ENCODE data around the gene GLIPR2. TPM values are rescaled to one million over a fixed set of nuclear protein-coding genes. Genes with fewer than 3 reads are reported as not detected.

The GLIPR2 gene
- total RNA-seq, 1 experiment from 2014 or later: 1.6 TPM

DNA sequence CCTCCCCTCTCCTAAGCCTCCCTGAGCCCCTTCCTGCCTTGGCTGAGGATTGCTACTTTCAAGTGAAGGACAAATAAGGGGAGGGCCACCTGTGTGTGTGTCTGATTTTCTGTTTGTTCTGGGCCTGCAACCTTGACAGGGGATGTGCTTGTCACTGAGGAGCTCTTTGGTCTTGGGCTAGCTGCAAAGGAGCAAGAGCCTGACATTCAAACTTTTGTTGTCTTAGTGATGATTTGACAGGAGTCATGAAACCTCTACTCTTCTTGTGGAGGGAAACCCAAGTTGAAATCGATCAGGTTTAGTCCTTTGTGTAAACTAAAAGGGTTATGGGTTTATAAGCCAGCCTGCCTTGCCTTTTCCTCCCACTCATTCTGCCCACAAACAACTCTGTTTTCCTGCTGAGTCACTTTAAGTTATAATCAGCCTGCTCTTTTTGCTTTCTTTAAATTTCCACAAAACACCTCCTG, 71.0 kb downstream of the GLIPR2 start:
- no peaks in the 10 kb centered on the region for H3K4me1 ChIP-seq
- H3K36me3 ChIP-seq (ENCODE audit: control insufficient read depth, insufficient read depth, low read length): peaks cover 15% of the 10 kb centered on the region
- no peaks in the 10 kb centered on the region for H3K27me3 ChIP-seq (replicated peaks; ENCODE audit: control insufficient read depth, insufficient read depth, low read length)
- ChIA-PET POLR2A (no interaction called here), CTCF (no interaction called here)
- Mint-ChIP-seq H3K27ac (ENCODE audit: unreplicated experiment) (no peak overlapping the region), H3K27me3 (ENCODE audit: insufficient read depth, unreplicated experiment) (no peaks in the 10 kb centered on the region), H3K4me1 (ENCODE audit: low read depth, unreplicated experiment) (no peaks in the 10 kb centered on the region), H3K4me3 (ENCODE audit: unreplicated experiment) (no peak overlapping the region), H3K36me3 (ENCODE audit: insufficient read depth, unreplicated experiment) (peaks cover 91% of the 10 kb centered on the region), H3K9me3 (ENCODE audit: unreplicated experiment) (no peaks in the 10 kb centered on the region)
- DNase-seq: no peak
- no peak overlapping the region for H3K4me3 ChIP-seq (ENCODE audit: low read depth, low read length)
- no TSS peak for BruUV-seq (replicated peaks)
- intact Hi-C loops (cut with micrococcal nuclease; ENCODE audit: unreplicated experiment): no loop called here
- TF ChIP-seq, protein P1, sequence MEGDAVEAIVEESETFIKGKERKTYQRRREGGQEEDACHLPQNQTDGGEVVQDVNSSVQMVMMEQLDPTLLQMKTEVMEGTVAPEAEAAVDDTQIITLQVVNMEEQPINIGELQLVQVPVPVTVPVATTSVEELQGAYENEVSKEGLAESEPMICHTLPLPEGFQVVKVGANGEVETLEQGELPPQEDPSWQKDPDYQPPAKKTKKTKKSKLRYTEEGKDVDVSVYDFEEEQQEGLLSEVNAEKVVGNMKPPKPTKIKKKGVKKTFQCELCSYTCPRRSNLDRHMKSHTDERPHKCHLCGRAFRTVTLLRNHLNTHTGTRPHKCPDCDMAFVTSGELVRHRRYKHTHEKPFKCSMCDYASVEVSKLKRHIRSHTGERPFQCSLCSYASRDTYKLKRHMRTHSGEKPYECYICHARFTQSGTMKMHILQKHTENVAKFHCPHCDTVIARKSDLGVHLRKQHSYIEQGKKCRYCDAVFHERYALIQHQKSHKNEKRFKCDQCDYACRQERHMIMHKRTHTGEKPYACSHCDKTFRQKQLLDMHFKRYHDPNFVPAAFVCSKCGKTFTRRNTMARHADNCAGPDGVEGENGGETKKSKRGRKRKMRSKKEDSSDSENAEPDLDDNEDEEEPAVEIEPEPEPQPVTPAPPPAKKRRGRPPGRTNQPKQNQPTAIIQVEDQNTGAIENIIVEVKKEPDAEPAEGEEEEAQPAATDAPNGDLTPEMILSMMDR (IDR thresholded peaks at IDR 0.05; ENCODE audit: insufficient read depth in 1 of 2, low read depth in 1 of 2, low read length in 1 of 2, severe bottlenecking in 1 of 2, unreplicated experiment in 1 of 2): no peak
- no peaks in the 10 kb centered on the region for H3K9me3 ChIP-seq

DNA sequence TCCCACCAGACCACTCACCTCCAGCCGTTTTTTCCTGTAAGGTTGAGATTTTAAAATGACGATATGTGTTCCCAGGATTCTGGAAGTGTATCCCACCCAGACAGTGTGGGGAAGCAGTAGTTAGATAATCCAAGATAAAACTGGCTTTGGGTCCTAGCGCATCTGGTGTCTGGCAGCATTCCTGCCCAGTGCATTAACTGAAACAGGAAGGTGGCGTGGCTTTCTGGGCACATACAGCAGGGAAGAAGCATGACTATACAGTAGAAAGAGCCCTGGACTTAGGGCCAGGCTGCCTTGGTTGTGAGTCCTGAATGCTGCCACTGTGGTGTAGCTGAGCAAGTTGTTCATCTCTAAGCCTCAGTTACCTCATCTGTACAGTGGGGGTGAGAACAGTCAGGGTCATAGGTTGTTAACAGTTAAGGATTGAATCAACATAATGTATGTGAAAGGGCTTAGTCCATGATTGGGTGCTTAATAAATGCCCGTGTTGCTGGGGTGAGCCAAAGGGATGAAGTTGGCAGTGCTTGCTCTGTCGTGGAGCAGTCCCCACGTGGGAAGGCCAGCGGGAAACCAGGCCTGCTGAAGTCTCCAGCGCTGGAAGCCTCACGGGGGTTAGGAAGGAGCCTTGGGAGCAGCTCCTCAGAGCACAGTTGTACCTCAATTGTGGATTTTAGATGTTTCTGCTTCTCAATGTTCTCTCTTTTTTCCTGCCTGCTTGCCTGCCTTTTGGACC, 72.2 kb downstream of the GLIPR2 start:
- Histone ChIP-seq H3K9me3 (no peaks in the 10 kb centered on the region), H3K4me3 (ENCODE audit: low read depth, low read length) (no peak overlapping the region), H3K27me3 (replicated peaks; ENCODE audit: control insufficient read depth, insufficient read depth, low read length) (no peaks in the 10 kb centered on the region), H3K36me3 (ENCODE audit: control insufficient read depth, insufficient read depth, low read length) (peaks cover 15% of the 10 kb centered on the region), H3K4me1 (no peaks in the 10 kb centered on the region)
- H3K27ac Mint-ChIP-seq (ENCODE audit: unreplicated experiment): no peak overlapping the region
- no peak overlapping the region for H3K4me3 Mint-ChIP-seq (ENCODE audit: unreplicated experiment)
- TF ChIP-seq, protein P1 (IDR thresholded peaks at IDR 0.05; ENCODE audit: insufficient read depth in 1 of 2, low read depth in 1 of 2, low read length in 1 of 2, severe bottlenecking in 1 of 2, unreplicated experiment in 1 of 2): no peak
- no peaks in the 10 kb centered on the region for H3K27me3 Mint-ChIP-seq (ENCODE audit: insufficient read depth, unreplicated experiment)
- intact Hi-C loops (cut with micrococcal nuclease; ENCODE audit: unreplicated experiment): no loop called here
- H3K4me1 Mint-ChIP-seq (ENCODE audit: low read depth, unreplicated experiment): no peaks in the 10 kb centered on the region
- peaks cover 87% of the 10 kb centered on the region for H3K36me3 Mint-ChIP-seq (ENCODE audit: insufficient read depth, unreplicated experiment)
- no peak for DNase-seq
- ChIA-PET POLR2A (no interaction called here), CTCF (no interaction called here)
- BruUV-seq (replicated peaks): no TSS peak
- H3K9me3 Mint-ChIP-seq (ENCODE audit: unreplicated experiment): no peaks in the 10 kb centered on the region

DNA sequence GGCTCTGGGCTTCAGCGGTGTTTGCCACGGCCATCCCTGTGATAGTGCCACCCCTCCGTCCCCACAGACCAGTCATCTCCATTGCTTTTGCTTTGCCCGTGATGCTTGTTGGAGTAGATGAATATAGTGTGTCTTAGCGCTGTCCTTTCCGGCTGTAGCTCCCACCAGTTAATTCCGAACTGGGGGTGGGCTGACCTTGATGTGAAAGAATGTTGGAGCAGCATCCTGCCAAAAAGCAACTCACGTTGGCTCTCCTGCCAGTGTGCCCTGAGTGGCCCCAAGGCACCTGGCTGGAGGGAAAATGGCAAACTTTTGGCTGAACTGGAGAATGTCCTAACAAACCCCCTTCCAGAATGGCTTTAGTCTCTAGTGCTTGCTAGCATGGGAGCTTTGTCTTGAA, 74.2 kb downstream of the GLIPR2 start:
- no peaks in the 10 kb centered on the region for H3K27me3 Mint-ChIP-seq (ENCODE audit: insufficient read depth, unreplicated experiment)
- H3K36me3 Mint-ChIP-seq (ENCODE audit: insufficient read depth, unreplicated experiment): peaks cover 72% of the 10 kb centered on the region
- no peaks in the 10 kb centered on the region for H3K9me3 ChIP-seq
- no peaks in the 10 kb centered on the region for H3K9me3 Mint-ChIP-seq (ENCODE audit: unreplicated experiment)
- H3K27me3 ChIP-seq (replicated peaks; ENCODE audit: control insufficient read depth, insufficient read depth, low read length): no peaks in the 10 kb centered on the region
- H3K4me3 ChIP-seq (ENCODE audit: low read depth, low read length): no peak overlapping the region
- DNase-seq: no peak
- intact Hi-C loops (cut with micrococcal nuclease; ENCODE audit: unreplicated experiment): no loop called here
- H3K36me3 ChIP-seq (ENCODE audit: control insufficient read depth, insufficient read depth, low read length): peaks cover 13% of the 10 kb centered on the region
- no peak overlapping the region for H3K4me3 Mint-ChIP-seq (ENCODE audit: unreplicated experiment)
- BruUV-seq (replicated peaks): no TSS peak
- H3K4me1 ChIP-seq: no peaks in the 10 kb centered on the region
- TF ChIP-seq, protein P1 (IDR thresholded peaks at IDR 0.05; ENCODE audit: insufficient read depth in 1 of 2, low read depth in 1 of 2, low read length in 1 of 2, severe bottlenecking in 1 of 2, unreplicated experiment in 1 of 2): no peak
- H3K4me1 Mint-ChIP-seq (ENCODE audit: low read depth, unreplicated experiment): no peaks in the 10 kb centered on the region
- ChIA-PET CTCF (no interaction called here), POLR2A (no interaction called here)
- no peak overlapping the region for H3K27ac Mint-ChIP-seq (ENCODE audit: unreplicated experiment)

All from Caco-2 (cell line).